Muscle layer of colon (tissue), 2 donors: ENCODE results near the gene SYNE2.

ENCODE experiments used
- H3K27ac ChIP-seq: one replicate; pipeline ENCODE4 v1.7.0; 2013; ENCODE audit warnings: low read depth, mild to moderate bottlenecking, low read length, moderate library complexity
- H3K27me3 ChIP-seq, 2 donors: one replicate each; pipeline ENCODE4 v1.7.0; 2013; ENCODE audit warnings: low read length in 2 of 2, mild to moderate bottlenecking in 2 of 2; ENCODE audit not compliant: insufficient read depth in 2 of 2, control insufficient read depth in 1 of 2
- H3K36me3 ChIP-seq: one replicate; pipeline ENCODE4 v1.7.0; 2013; ENCODE audit warnings: mild to moderate bottlenecking, low read length; ENCODE audit not compliant: insufficient read depth
- H3K4me1 ChIP-seq: one replicate; pipeline ENCODE4 v1.7.0; 2013; ENCODE audit warnings: mild to moderate bottlenecking, low read length; ENCODE audit not compliant: insufficient read depth
- H3K4me3 ChIP-seq, 2 donors: one replicate each; pipeline ENCODE4 v1.7.0; 2013; ENCODE audit warnings: low read length in 2 of 2, low read depth in 1 of 2, mild to moderate bottlenecking in 1 of 2, moderate library complexity in 1 of 2
- H3K9ac ChIP-seq: one replicate; pipeline ENCODE4 v1.7.0; 2013; ENCODE audit warnings: low read length
- H3K9me3 ChIP-seq: one replicate; pipeline ENCODE4 v1.7.0; 2013; ENCODE audit warnings: mild to moderate bottlenecking, low read length
- donor health status: abdominal sarcoma.
- donor health status: Adenocarcinoma of cecum.

SYNE2 gene

GRCh38 chr14:64218344-64219240 lies 365.8 kb downstream of the SYNE2 start:
- H3K9ac ChIP-seq: no peak overlapping the region
- H3K9me3 ChIP-seq: no peaks in the 10 kb centered on the region
- H3K36me3 ChIP-seq: peaks cover 52% of the 10 kb centered on the region
- no peaks in the 10 kb centered on the region for H3K4me1 ChIP-seq
- H3K27ac ChIP-seq: no peak overlapping the region
- H3K4me3 ChIP-seq: no peak overlapping the region
- no peaks in the 10 kb centered on the region for H3K27me3 ChIP-seq

GRCh38 chr14:64220056-64220455 lies 367.3 kb downstream of the SYNE2 start:
- Histone ChIP-seq H3K36me3 (peaks cover 47% of the 10 kb centered on the region), H3K27ac (no peak overlapping the region), H3K4me3 (no peak overlapping the region), H3K9ac (no peak overlapping the region), H3K9me3 (no peaks in the 10 kb centered on the region), H3K27me3 (no peaks in the 10 kb centered on the region), H3K4me1 (no peaks in the 10 kb centered on the region)

GRCh38 chr14:64220466-64220865 lies 367.7 kb downstream of the SYNE2 start:
- Histone ChIP-seq H3K27me3 (no peaks in the 10 kb centered on the region), H3K36me3 (peaks cover 47% of the 10 kb centered on the region), H3K9me3 (no peaks in the 10 kb centered on the region), H3K4me3 (no peak overlapping the region), H3K9ac (no peak overlapping the region), H3K4me1 (no peaks in the 10 kb centered on the region), H3K27ac (no peak overlapping the region)

GRCh38 chr14:64221391-64222003 lies 368.7 kb downstream of the SYNE2 start:
- Histone ChIP-seq H3K4me3 (no peak overlapping the region), H3K27me3 (no peaks in the 10 kb centered on the region), H3K9ac (no peak overlapping the region), H3K27ac (no peak overlapping the region), H3K4me1 (no peaks in the 10 kb centered on the region), H3K36me3 (peaks cover 38% of the 10 kb centered on the region), H3K9me3 (no peaks in the 10 kb centered on the region)

- no peak overlapping the region for H3K27ac ChIP-seq
Measured at GRCh38 chr14:64225151-64225757, 372.4 kb downstream of the SYNE2 start.

GRCh38 chr14:64227856-64228255 lies 375.1 kb downstream of the SYNE2 start:
- no peaks in the 10 kb centered on the region for H3K4me1 ChIP-seq
- H3K9ac ChIP-seq: no peak overlapping the region
- no peak overlapping the region for H3K4me3 ChIP-seq
- H3K36me3 ChIP-seq: peaks cover 10% of the 10 kb centered on the region
- H3K9me3 ChIP-seq: no peaks in the 10 kb centered on the region
- H3K27ac ChIP-seq: no peak overlapping the region
- H3K27me3 ChIP-seq: no peaks in the 10 kb centered on the region

More at GRCh38 chr14:64225151-64225757, 372.4 kb downstream of the SYNE2 start:
- Histone ChIP-seq H3K36me3 (peaks cover 22% of the 10 kb centered on the region), H3K9me3 (no peaks in the 10 kb centered on the region), H3K4me1 (no peaks in the 10 kb centered on the region), H3K27me3 (no peaks in the 10 kb centered on the region), H3K9ac (no peak overlapping the region), H3K4me3 (no peak overlapping the region)

- no peak overlapping the region for H3K4me3 ChIP-seq
- H3K36me3 ChIP-seq: peaks cover 7% of the 10 kb centered on the region
- no peaks in the 10 kb centered on the region for H3K27me3 ChIP-seq
- H3K27ac ChIP-seq: no peak overlapping the region
- H3K9ac ChIP-seq: no peak overlapping the region
- H3K9me3 ChIP-seq: no peaks in the 10 kb centered on the region
- no peaks in the 10 kb centered on the region for H3K4me1 ChIP-seq
Measured at GRCh38 chr14:64229489-64229888, 376.7 kb downstream of the SYNE2 start.

GRCh38 chr14:64232095-64232838 lies 379.5 kb downstream of the SYNE2 start:
- H3K9ac ChIP-seq: no peak overlapping the region
- no peaks in the 10 kb centered on the region for H3K4me1 ChIP-seq
- no peaks in the 10 kb centered on the region for H3K27me3 ChIP-seq
- peaks cover 6% of the 10 kb centered on the region for H3K36me3 ChIP-seq
- no peaks in the 10 kb centered on the region for H3K9me3 ChIP-seq
- H3K27ac ChIP-seq: no peak overlapping the region
- no peak overlapping the region for H3K4me3 ChIP-seq

- Histone ChIP-seq H3K9ac (no peak overlapping the region), H3K36me3 (peaks cover 6% of the 10 kb centered on the region), H3K9me3 (no peaks in the 10 kb centered on the region), H3K4me3 (no peak overlapping the region), H3K27me3 (no peaks in the 10 kb centered on the region), H3K4me1 (no peaks in the 10 kb centered on the region), H3K27ac (no peak overlapping the region)
Measured at GRCh38 chr14:64232944-64233343, 380.1 kb downstream of the SYNE2 start.

- Histone ChIP-seq H3K4me1 (no peaks in the 10 kb centered on the region), H3K9me3 (no peaks in the 10 kb centered on the region)
Measured at GRCh38 chr14:64233531-64234190, 380.9 kb downstream of the SYNE2 start.

More at GRCh38 chr14:64233531-64234190, 380.9 kb downstream of the SYNE2 start:
- peaks cover 3% of the 10 kb centered on the region for H3K36me3 ChIP-seq
- no peaks in the 10 kb centered on the region for H3K27me3 ChIP-seq
- H3K4me3 ChIP-seq: no peak overlapping the region
- H3K9ac ChIP-seq: no peak overlapping the region
- H3K27ac ChIP-seq: no peak overlapping the region
